Mesenchymal stem cell (in vitro differentiated cells and primary cell): ENCODE measurements around the gene LCA5L.

Experiments
- DNase-seq: peaks from one replicate; pipeline ENCODE4 v3.0.0-alpha.2; 2013
- H2AFZ ChIP-seq: one replicate; pipeline ENCODE4 v1.6.1; 2013; ENCODE audit warnings: low read depth, mild to moderate bottlenecking, control low read depth, inconsistent platforms, low read length, moderate library complexity
- H2AK5ac ChIP-seq: 2 replicates; pipeline ENCODE4 v1.6.1; 2013; ENCODE audit warnings: low read length, moderate library complexity, mild to moderate bottlenecking, inconsistent platforms; ENCODE audit not compliant: severe bottlenecking
- H2BK120ac ChIP-seq: one replicate; pipeline ENCODE4 v1.6.1; 2013; ENCODE audit warnings: low read depth, mild to moderate bottlenecking, inconsistent platforms, low read length, moderate library complexity
- H2BK12ac ChIP-seq, 2 experiments: one replicate each; pipeline ENCODE4 v1.6.1; 2013; ENCODE audit warnings: inconsistent platforms in 2 of 2, low read length in 2 of 2, mild to moderate bottlenecking in 2 of 2, moderate library complexity in 2 of 2, control low read depth in 1 of 2
- H2BK15ac ChIP-seq: one replicate; pipeline ENCODE4 v1.6.1; 2013; ENCODE audit warnings: mild to moderate bottlenecking, low read depth, inconsistent platforms; ENCODE audit not compliant: poor library complexity, severe bottlenecking
- H2BK5ac ChIP-seq: 2 replicates; pipeline ENCODE4 v1.6.1; 2013; ENCODE audit warnings: low read depth, mild to moderate bottlenecking, low read length, control low read depth, inconsistent platforms; ENCODE audit not compliant: poor library complexity, severe bottlenecking
- H3K14ac ChIP-seq, 2 experiments: one replicate each; pipeline ENCODE4 v1.6.1; 2013; ENCODE audit warnings: inconsistent platforms in 2 of 2, low read length in 2 of 2, control low read depth in 1 of 2, mild to moderate bottlenecking in 1 of 2, moderate library complexity in 1 of 2
- H3K18ac ChIP-seq, 2 experiments: one replicate each; pipeline ENCODE4 v1.6.1; 2013; ENCODE audit warnings: inconsistent platforms in 2 of 2, low read length in 2 of 2, control low read depth in 1 of 2, low read depth in 1 of 2, mild to moderate bottlenecking in 1 of 2
- H3K23ac ChIP-seq, 2 experiments: one replicate each; pipeline ENCODE4 v1.6.1; 2013; ENCODE audit warnings: inconsistent platforms in 2 of 2, low read length in 2 of 2, mild to moderate bottlenecking in 2 of 2, moderate library complexity in 2 of 2, control low read depth in 1 of 2
- H3K27ac ChIP-seq: 2 replicates; pipeline ENCODE4 v1.5.1; 2013; ENCODE audit warnings: mild to moderate bottlenecking, moderate library complexity, low read length, control low read depth, inconsistent platforms; ENCODE audit not compliant: poor library complexity, severe bottlenecking
- H3K27me3 ChIP-seq, 2 experiments: 2 replicates each; pipeline versions ENCODE4 v1.6.1 to v1.7.0; 2013; ENCODE audit warnings: low read length in 2 of 2, mild to moderate bottlenecking in 2 of 2, moderate library complexity in 2 of 2, control low read depth in 1 of 2, inconsistent platforms in 1 of 2; ENCODE audit not compliant: control insufficient read depth in 1 of 2, insufficient read depth in 1 of 2
- H3K36me3 ChIP-seq, 2 experiments: 2 replicates each; pipeline versions ENCODE4 v1.6.1 to v1.7.0; 2013; ENCODE audit warnings: low read length in 2 of 2, control low read depth in 1 of 2, inconsistent platforms in 1 of 2, low read depth in 1 of 2, mild to moderate bottlenecking in 1 of 2; ENCODE audit not compliant: insufficient read depth in 2 of 2, control insufficient read depth in 1 of 2
- H3K4ac ChIP-seq, 2 experiments: one replicate each; pipeline ENCODE4 v1.6.1; 2013; ENCODE audit warnings: inconsistent platforms in 2 of 2, low read length in 2 of 2, mild to moderate bottlenecking in 2 of 2, moderate library complexity in 2 of 2, control low read depth in 1 of 2, low read depth in 1 of 2
- H3K4me1 ChIP-seq: 2 replicates; pipeline ENCODE4 v1.6.1; 2013; ENCODE audit warnings: low read depth, low read length, control low read depth; ENCODE audit not compliant: control insufficient read depth, insufficient read depth
- H3K4me2 ChIP-seq: 2 replicates; pipeline ENCODE4 v1.6.1; 2013; ENCODE audit warnings: low read length, mild to moderate bottlenecking, inconsistent platforms; ENCODE audit not compliant: poor library complexity, severe bottlenecking
- H3K4me3 ChIP-seq, 2 experiments: 2 replicates each; pipeline versions ENCODE4 v1.5.1 to v1.7.0; 2013; ENCODE audit warnings: low read length in 2 of 2, mild to moderate bottlenecking in 2 of 2, control low read depth in 1 of 2, low read depth in 1 of 2; ENCODE audit not compliant: insufficient read depth in 1 of 2
- H3K79me1 ChIP-seq: replicated peaks from 2 replicates; pipeline ENCODE4 v1.6.1; 2013; ENCODE audit warnings: mild to moderate bottlenecking, control low read depth, low read length, inconsistent platforms; ENCODE audit not compliant: poor library complexity, severe bottlenecking
- H3K9ac ChIP-seq: 2 replicates; pipeline ENCODE4 v1.7.0; 2013; ENCODE audit warnings: mild to moderate bottlenecking, low read length, moderate library complexity
- H3K9me3 ChIP-seq: 2 replicates; pipeline ENCODE4 v1.7.0; 2013; ENCODE audit warnings: mild to moderate bottlenecking, low read length; ENCODE audit not compliant: control insufficient read depth
- H4K8ac ChIP-seq: one replicate; pipeline ENCODE4 v1.6.1; 2013; ENCODE audit warnings: inconsistent platforms, mild to moderate bottlenecking, low read length, moderate library complexity
- H4K91ac ChIP-seq: one replicate; pipeline ENCODE4 v1.6.1; 2013; ENCODE audit warnings: mild to moderate bottlenecking, low read length, inconsistent platforms
- WGBS: methylation state at CpG from one replicate; pipeline ENCODE4 v1.1.7; 2013; ENCODE audit warnings: mixed read lengths; 5-methylcytosine and 5-hydroxymethylcytosine counted together

The LCA5L gene

GRCh38 chr21:39444421-39445180 is 977 bp downstream of the LCA5L start:
- H2BK12ac ChIP-seq = no peak overlapping the region
- peak overlapping the region in 1 of 2 experiments; percentile 13 for H3K4ac ChIP-seq
- 26% methylated on average over 14 of the region's 15 CpGs for WGBS
- peak overlapping the region; percentile 51 for H2AK5ac ChIP-seq
- no peak overlapping the region for H2BK15ac ChIP-seq
- no peak overlapping the region for H3K14ac ChIP-seq
- no peak overlapping the region for H3K23ac ChIP-seq
- no peak overlapping the region for H2BK5ac ChIP-seq
- peak overlapping the region; percentile 6 for H2AFZ ChIP-seq
- no peaks in the 10 kb centered on the region for H3K9me3 ChIP-seq
- peaks cover 9% of the 10 kb centered on the region for H3K4me1 ChIP-seq
- H3K79me1 ChIP-seq = peaks cover 6% of the 10 kb centered on the region
- no peaks in the 10 kb centered on the region for H3K36me3 ChIP-seq
- H3K4me2 ChIP-seq = peak overlapping the region; percentile 75
- H2BK120ac ChIP-seq = no peak overlapping the region
- peak overlapping the region; percentile 37 to 92 for H3K4me3 ChIP-seq
- peak overlapping the region; percentile 63 for H3K27ac ChIP-seq
- DNase-seq = peak; percentile 84
- H4K91ac ChIP-seq = no peak overlapping the region
- peak overlapping the region; percentile 97 for H3K9ac ChIP-seq
- H3K18ac ChIP-seq = peak overlapping the region in 1 of 2 experiments; percentile 25
- peak overlapping the region; percentile 46 for H4K8ac ChIP-seq
- no peaks in the 10 kb centered on the region for H3K27me3 ChIP-seq

DNA sequence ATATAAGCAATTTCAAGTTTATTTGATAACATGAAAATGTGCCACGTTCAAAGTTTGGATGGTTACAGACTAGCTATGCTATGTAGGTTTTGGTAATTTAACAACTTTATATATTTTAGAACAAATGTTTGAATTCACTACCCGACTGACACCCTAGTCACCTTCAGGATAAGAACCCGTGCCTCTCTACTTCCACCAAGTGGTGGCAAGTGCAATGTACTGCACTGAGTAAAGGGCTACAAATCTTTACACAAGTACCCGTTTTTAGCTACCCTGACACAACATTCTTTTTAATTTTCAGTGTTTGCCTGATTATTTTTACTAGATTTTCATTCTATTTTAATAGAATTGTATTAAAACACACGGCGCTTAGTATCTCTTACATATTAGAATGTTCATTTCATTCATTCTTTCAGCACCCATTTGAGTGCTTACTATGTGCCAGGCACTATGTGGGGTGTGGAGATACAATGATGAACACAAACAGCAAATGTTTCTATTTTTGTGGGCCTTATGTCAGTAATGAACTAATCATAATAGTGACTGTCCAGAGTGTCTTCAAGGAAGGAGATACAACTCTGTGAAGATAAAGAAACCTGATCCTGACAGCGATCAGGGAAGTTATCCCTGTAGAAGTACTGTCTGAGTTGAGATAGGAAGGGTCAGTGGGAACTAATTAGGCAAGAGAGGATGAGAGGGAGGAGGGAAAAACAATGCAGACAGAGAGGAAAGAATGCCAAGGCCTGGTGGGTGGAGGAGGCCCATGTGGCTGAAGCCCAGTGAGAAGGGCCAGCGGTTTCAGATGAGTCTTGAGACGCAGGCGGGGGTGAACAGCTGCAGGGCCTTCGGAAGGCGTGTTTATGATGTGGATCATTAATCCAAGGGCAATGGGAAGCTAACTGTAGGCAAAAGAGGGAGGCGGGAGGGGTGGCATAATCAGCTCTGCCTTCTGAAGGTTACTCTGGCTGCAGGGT is 3.8 kb downstream of the LCA5L start:
- DNase-seq = peak; percentile 67
- no peak overlapping the region for H3K18ac ChIP-seq
- H3K9ac ChIP-seq = peak overlapping the region; percentile 23
- H2BK12ac ChIP-seq = no peak overlapping the region
- H2BK120ac ChIP-seq = no peak overlapping the region
- peak overlapping the region in 1 of 2 experiments; percentile 42 for H3K23ac ChIP-seq
- H2AK5ac ChIP-seq = no peak overlapping the region
- no peak overlapping the region for H3K4me3 ChIP-seq
- H3K4me2 ChIP-seq = no peak overlapping the region
- WGBS = 71% methylated on average over 9 of the region's 13 CpGs
- H3K4ac ChIP-seq = no peak overlapping the region
- H3K36me3 ChIP-seq = no peaks in the 10 kb centered on the region
- H3K27ac ChIP-seq = peak overlapping the region; percentile 25
- H3K9me3 ChIP-seq = no peaks in the 10 kb centered on the region
- peaks cover 3% of the 10 kb centered on the region for H3K79me1 ChIP-seq
- no peak overlapping the region for H3K14ac ChIP-seq
- H2BK5ac ChIP-seq = no peak overlapping the region
- H2BK15ac ChIP-seq = no peak overlapping the region
- peaks cover 9% of the 10 kb centered on the region for H3K4me1 ChIP-seq
- no peak overlapping the region for H4K91ac ChIP-seq
- H3K27me3 ChIP-seq = no peaks in the 10 kb centered on the region
- no peak overlapping the region for H4K8ac ChIP-seq
- no peak overlapping the region for H2AFZ ChIP-seq

GRCh38 chr21:39439232-39439631 is 6.3 kb downstream of the LCA5L start:
- no peak overlapping the region for H3K27ac ChIP-seq
- no peak overlapping the region for H2BK120ac ChIP-seq
- WGBS = 20% methylated on average over 1 of the region's 1 CpG
- no peak overlapping the region for H2AFZ ChIP-seq
- peaks cover 5% of the 10 kb centered on the region for H3K4me1 ChIP-seq
- H3K27me3 ChIP-seq = no peaks in the 10 kb centered on the region
- no peak overlapping the region for H2BK15ac ChIP-seq
- H2BK12ac ChIP-seq = no peak overlapping the region
- H4K8ac ChIP-seq = no peak overlapping the region
- no peak overlapping the region for H3K4me3 ChIP-seq
- H3K9me3 ChIP-seq = no peaks in the 10 kb centered on the region
- no peaks in the 10 kb centered on the region for H3K79me1 ChIP-seq
- no peak overlapping the region for H4K91ac ChIP-seq
- H3K14ac ChIP-seq = no peak overlapping the region
- no peak overlapping the region for H2BK5ac ChIP-seq
- H3K9ac ChIP-seq = no peak overlapping the region
- no peak overlapping the region for H2AK5ac ChIP-seq
- H3K18ac ChIP-seq = no peak overlapping the region
- DNase-seq = no peak
- H3K36me3 ChIP-seq = no peaks in the 10 kb centered on the region
- no peak overlapping the region for H3K4ac ChIP-seq
- H3K4me2 ChIP-seq = no peak overlapping the region
- H3K23ac ChIP-seq = no peak overlapping the region

DNA sequence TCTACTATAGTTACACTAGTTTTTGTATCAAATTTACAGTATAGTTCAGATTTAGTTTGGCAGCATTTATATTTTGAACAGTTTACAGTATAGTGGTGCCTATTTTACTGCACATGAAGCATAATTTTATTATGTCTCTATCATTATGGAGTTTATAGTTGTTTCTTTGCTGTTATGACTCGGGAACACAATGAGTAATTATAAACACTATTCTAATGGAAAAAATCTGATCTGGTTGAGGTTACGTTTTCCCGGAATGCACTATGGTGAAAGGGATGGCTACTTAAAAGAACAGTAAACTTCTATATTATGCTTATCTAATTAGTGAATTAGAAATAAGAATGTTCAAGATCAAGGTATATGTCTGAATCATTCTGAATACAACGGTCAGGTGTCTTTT is 10.6 kb downstream of the LCA5L start:
- Histone ChIP-seq H3K4me3 (no peak overlapping the region), H4K8ac (no peak overlapping the region), H3K23ac (no peak overlapping the region), H3K4ac (no peak overlapping the region), H2BK15ac (no peak overlapping the region), H3K14ac (no peak overlapping the region), H4K91ac (no peak overlapping the region), H3K79me1 (no peaks in the 10 kb centered on the region), H2BK5ac (no peak overlapping the region), H3K27ac (no peak overlapping the region), H2AFZ (no peak overlapping the region), H3K9me3 (no peaks in the 10 kb centered on the region), H2AK5ac (no peak overlapping the region), H3K4me2 (no peak overlapping the region), H3K18ac (no peak overlapping the region), H2BK120ac (no peak overlapping the region), H3K4me1 (no peaks in the 10 kb centered on the region), H3K9ac (no peak overlapping the region), H3K36me3 (no peaks in the 10 kb centered on the region), H3K27me3 (no peaks in the 10 kb centered on the region), H2BK12ac (no peak overlapping the region)
- DNase-seq = no peak
- 83% methylated on average over 1 of the region's 4 CpGs for WGBS
